B cell (primary cell): ENCODE data around the gene CFAP47.

Experiments
- EZH2 ChIP-seq: IDR thresholded peaks from 2 replicates; pipeline ENCODE4 v1.6.1; 2012; ENCODE audit warnings: borderline replicate concordance, low read depth, mild to moderate bottlenecking, moderate library complexity, low read length; ENCODE audit not compliant: insufficient read depth, poor library complexity, severe bottlenecking
- TF ChIP-seq, protein P1 (sequence below): fragments of 200-600 bp; IDR thresholded peaks from one replicate; pipeline ENCODE4 v1.8.0; 2022; ENCODE audit warnings: antibody characterized with exemption, mild to moderate bottlenecking

DNA sequence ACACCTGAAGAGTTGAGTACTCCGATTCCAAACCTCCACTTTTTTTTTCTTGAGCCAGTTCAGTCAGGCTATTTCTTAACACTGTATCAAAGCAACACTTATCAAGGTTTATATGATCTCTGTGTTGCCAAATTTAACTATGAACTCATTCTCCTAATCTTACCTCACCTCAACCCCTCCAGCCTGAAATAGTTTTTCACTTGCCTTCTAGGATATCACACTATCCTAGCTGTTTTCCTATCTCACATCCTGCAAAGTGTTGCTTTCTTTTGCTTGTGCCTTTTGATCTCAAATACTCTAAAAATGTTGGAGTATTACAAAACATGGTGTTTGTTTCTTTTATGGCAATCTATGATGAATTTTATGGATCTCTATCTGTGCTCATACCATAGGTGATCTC is 415.0 kb downstream of the CFAP47 start:
- TF ChIP-seq, protein P1, sequence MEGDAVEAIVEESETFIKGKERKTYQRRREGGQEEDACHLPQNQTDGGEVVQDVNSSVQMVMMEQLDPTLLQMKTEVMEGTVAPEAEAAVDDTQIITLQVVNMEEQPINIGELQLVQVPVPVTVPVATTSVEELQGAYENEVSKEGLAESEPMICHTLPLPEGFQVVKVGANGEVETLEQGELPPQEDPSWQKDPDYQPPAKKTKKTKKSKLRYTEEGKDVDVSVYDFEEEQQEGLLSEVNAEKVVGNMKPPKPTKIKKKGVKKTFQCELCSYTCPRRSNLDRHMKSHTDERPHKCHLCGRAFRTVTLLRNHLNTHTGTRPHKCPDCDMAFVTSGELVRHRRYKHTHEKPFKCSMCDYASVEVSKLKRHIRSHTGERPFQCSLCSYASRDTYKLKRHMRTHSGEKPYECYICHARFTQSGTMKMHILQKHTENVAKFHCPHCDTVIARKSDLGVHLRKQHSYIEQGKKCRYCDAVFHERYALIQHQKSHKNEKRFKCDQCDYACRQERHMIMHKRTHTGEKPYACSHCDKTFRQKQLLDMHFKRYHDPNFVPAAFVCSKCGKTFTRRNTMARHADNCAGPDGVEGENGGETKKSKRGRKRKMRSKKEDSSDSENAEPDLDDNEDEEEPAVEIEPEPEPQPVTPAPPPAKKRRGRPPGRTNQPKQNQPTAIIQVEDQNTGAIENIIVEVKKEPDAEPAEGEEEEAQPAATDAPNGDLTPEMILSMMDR, result no peak
- TF ChIP-seq EZH2, result no peak
